HS-27A (cell line): Measurements from ENCODE around the gene HPCAL1.
A peak's percentile ranks its signal among the peaks of the same experiment; 100 is the strongest.

ENCODE experiments used
- DNase-seq: peaks from one replicate; pipeline ENCODE4 v3.0.0-alpha.2; 2012; ENCODE audit warnings: low read depth, missing footprints

The HPCAL1 gene

DNA sequence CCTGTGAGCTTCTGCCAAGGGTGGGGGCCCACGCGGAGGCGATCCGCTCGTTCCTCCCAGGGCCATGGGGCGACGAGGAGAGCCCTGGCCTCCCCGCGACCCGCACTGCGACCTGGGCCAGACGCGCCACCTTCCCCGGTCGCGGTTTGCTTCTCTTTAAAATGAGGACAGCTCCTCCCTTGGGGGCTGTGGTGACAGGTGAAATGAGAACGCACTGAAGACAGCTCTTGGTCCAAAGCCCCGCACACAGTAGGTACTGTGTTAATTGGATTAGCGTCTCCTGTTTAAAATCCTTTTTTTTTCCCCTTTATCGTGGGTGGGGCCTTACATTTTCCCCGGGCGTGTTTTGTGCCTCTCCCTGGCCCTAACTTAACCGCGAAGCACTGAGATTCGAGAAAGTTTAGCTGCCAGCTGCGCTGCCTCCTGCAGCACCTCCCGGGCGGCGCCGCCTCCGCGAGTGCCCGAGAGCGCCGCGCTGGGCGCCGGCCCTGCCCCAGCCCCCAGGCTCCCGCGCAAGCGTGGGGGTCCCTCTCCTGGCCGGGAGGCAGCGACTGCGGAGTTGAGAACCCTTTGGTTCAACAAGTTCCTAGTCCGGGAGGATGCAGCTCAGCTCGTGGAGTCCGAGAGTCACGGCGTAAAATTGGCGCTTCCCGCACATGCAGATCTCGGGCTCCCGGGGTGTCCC is 1.1 kb downstream of the HPCAL1 start:
- DNase-seq = peak; percentile 38

- DNase-seq = no peak
These were observed 2.0 kb downstream of the HPCAL1 start for GRCh38 chr2:10304458-10305253.

- no peak for DNase-seq
These were observed 2.5 kb downstream of the HPCAL1 start for GRCh38 chr2:10305254-10305635.

DNA sequence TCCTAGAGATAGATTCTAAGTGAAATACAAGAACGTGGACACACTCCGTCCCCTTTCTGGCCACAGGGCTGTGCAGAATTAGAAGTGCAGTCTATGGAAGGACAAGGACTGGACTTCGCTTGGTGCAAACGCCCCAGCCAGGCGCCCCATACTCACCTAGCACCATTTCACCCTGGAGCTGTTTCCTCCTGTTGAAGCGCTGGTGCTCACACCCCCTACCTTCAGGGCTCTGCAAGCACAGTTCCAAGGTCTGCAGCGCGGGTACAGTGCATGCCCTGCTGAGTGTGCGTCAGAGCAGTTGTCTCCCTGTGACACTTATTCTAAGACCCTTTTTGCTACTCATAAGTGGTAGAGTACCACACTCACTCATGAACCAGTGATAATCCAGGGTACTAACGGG is 3.0 kb downstream of the HPCAL1 start:
- DNase-seq = no peak

GRCh38 chr2:10306901-10307463 is 4.3 kb downstream of the HPCAL1 start:
- DNase-seq = no peak

DNA sequence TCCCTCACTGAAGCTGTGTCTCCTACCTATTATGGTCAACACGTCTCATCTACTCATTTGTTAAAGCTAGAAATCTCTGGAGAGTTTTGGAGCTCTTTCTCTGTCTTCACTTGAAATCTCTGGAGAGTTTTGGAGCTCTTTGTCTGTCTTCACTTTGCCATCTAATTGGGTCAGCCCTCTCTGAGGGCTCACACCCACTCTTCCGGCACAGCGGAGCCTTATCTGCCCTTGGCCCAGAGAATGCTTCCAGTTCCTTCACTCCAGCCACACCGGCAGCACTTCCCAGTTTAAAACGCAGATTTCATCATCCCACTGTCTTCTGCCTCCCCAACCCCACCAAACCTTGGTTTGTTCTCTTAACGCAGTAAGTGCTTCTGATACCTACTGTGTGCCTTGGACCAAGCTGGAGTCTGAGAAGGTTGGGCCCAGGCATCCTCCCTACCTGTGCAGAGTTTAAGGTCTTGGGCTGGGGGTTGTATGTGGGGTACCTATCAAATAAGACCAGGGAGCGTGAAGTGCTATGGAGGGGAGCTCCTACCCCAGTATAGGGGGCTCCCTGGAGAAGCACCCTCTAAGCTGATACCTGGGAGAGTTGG is 5.0 kb downstream of the HPCAL1 start:
- no peak for DNase-seq

GRCh38 chr2:10308866-10309265 is 6.2 kb downstream of the HPCAL1 start:
- DNase-seq = no peak

DNA sequence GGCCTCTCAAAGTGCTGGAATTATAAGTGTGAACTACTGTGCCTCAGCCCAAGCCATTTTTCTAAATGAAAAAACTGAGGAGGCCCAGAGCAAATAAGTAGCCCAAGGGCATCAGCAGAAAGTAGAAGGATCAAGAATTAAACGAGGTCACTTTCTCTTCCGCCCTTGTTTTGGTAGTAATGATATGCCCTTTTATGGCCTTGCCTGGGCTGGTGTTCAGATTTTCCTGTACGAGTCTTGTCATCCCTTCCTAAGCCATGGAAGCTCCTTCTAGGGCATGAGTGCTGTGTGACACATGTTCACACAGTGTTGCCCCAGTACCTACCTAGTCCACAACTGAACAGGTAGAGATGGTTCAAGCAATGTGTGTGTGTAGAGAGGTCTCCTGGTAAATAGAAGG is 6.6 kb downstream of the HPCAL1 start:
- DNase-seq = no peak

DNA sequence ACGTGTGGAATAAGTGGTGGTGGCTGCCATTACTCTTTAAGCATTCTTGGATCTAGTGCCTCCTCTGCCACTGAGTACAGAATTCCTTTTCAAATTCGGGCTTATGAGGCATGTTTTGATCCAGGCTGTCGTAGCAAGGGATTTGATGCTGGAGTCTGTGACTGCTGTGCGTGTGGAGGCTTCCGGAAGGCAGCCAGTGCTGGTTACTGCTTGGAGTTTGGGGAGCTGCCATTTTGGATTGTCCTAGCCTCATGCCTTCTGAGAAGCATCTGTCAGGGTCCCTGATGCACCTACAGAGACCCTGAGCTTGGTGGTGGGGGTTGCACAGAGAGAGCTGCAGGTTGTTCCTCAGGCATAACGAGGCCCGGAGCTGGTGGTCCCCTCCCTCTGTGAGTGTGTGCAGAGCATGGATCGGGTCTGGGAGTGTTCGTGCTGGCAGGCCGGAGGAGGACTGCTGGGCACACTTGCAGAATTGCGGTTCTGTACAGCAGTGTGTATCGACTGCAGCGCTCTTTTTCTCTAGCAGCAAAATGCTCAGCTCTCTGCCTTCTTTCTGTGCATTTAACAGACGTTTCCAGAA is 7.7 kb downstream of the HPCAL1 start:
- no peak for DNase-seq

DNA sequence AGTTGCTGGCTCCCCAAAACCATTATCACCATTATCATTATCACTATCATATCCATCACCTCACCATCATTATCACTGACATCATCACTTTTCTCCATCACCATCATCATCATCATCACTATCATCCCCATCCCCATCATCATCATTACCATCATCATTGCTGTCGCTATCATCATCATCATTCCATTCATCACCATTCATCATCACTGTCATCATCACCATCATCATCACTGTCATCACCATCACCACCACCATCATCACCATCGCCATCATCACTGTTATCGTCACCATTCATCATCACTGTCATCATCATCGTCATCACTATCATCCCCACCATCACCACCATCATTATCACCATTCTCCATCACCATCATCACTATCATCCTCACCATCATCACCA is 9.0 kb downstream of the HPCAL1 start:
- DNase-seq = no peak

DNA sequence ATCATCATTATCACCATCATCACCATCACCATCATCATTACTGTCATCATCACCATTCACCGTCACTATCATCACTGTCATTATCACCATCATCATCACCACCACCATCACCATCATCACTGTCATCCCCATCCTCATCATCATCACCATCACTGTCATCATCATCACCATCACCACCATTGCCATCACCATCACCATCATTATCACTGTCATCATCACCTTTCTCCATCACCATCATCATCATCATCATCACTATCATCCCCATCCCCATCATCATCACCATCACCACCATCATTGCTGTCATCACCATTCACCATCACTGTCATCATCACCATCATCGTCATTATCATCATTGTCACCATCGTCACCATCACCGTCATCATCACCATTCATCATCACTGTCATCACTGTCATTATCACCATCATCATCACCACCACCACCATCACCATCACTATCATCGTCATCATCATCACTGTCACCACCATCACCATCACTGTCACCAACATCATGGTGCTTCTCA is 9.8 kb downstream of the HPCAL1 start:
- DNase-seq = no peak

DNA sequence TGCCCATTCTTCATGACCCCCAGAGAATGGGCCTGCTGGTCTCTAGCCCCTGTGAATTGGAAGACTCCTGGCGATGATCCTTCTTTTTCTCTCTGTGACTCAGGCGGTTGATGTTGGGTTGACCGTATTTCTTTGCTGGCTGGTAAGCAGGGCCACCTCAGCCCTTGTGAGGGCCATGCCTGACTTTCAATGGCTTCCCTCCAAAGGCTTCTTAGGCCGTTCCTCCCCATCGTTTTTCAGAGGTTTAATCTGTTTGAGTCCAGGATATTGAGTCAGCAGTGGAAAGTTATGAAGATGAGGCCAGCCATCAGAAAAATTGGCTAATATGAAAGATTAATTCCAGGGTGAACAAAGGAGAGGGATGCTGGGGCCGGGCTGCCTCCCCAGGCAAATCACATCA is 13.6 kb downstream of the HPCAL1 start:
- DNase-seq = no peak

DNA sequence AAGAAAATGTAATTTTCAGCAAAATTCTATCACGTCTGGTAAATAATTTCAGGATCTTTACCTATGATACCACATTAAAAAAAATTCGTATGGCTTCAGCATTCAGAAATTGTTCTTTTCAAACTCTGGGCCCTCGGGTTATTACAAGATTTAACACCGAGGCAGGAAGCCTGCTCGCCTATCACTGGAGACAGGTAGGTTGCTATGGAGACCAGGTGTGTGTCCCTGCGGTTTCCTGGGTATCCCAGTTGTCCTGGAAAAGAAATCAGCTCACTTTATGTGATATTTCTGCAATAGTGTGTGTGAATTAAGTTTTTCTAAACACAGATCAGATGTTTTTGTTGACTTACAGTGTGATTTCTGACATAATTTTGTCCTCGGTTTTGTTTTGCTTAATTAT is 14.2 kb downstream of the HPCAL1 start:
- no peak for DNase-seq

GRCh38 chr2:10317646-10318045 is 14.9 kb downstream of the HPCAL1 start:
- DNase-seq = no peak

DNA sequence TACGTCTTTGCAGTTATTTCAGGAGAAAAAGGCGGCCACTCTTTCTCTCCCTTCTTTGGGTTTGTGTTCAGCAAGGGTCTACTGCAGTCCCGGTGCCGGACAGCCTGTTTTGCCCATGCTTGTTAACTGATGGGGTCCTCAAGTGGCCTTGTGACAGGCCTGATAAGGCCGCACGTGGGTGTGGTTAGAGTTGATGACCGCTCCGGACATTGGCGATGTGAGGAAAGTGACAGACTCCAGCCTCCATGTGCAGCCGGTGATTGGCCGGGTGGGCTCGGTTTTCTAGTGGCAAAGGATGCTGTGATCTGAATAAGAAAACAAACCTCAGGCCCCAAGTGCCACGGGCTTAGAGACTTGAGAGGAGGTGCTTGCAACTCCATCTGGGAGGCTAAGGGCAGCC is 15.6 kb downstream of the HPCAL1 start:
- DNase-seq = no peak

DNA sequence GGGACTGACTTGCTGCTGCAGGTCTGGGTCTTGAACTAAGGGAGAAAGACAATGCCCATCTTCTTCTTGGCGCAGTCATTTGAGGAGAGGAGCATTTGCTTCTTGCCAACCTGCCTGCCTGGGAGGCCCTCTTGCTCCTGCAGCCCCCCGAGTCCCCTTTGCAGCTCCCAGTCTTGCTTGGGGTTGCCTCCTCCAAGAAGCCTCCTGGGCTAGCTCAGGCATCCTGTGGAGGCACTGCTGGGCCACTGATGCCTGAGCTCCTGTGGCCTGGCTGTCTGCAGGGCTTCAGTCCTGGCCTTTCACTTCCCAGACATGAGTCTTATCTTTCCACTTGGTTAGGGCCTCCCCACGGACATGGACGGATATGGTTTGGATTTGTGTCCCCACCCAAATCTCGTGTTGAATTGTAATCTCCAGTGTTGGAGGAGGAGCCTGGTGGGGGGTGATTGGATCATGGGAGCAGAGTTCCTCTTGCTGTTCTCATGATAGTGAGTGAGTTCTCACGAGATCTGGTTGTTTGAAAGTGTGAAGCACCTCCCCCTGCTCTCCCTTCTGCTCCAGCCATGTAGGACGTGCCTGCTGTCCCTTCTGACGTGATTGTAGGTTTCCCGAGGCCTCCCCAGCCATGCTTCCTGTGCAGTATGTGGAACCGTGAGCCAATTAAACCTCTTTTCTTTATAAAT is 17.3 kb downstream of the HPCAL1 start:
- no peak for DNase-seq

DNA sequence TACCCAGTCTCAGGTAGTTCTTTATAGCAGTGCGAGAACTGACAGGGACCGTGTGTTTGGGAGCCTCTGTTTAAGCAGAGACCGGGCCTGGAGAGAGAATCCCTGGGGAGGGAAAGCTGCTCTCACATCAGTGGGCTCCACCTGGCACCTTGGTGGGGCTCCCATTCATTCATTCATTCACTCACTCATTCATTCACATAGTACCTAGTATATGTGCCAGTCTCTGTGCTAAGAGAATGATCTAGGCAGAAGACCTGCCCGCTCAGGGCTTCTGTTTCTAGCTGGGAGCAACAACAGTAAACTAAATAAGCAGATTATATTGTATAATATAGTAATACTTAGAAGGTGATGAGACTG is 17.8 kb downstream of the HPCAL1 start:
- DNase-seq = no peak

GRCh38 chr2:10320933-10321332 is 18.2 kb downstream of the HPCAL1 start:
- no peak for DNase-seq

DNA sequence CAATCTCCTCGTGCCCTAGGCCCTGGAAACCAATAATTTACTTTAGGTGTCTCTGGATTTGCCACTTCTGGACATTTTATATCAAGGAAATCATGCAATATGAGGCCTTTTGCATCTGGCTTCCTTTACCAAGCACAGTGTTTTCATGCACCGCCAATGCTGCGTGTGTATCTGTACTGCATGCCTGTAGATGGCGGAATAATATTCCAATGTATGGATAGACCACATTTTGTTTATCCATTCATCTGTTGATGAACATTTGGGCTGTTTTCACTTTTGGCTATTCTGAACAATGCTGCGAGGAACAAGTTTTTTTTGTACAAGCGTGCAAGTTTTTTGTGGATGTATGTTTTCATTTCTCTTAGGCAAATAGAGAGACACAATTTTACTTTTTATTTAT is 18.9 kb downstream of the HPCAL1 start:
- DNase-seq = no peak

DNA sequence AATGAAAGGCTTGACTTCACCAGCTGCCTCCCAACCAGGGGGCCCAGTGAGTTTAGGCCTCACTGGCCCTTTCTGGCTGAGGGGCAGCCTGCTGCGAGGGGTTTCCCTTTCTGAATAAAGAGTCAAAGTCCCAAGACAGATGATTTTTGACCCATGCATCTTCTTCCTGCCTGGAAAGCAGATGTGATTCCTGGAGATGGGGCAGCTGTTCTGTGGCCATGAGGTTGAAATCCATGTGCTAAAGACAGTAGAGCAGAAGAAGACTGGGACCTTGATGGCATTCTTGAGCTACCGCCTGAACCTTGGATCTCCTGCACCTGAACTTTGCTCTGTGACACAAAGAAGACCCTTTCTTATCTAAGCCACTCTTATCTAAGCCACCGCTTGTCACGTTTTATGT is 19.8 kb downstream of the HPCAL1 start:
- DNase-seq = no peak

DNA sequence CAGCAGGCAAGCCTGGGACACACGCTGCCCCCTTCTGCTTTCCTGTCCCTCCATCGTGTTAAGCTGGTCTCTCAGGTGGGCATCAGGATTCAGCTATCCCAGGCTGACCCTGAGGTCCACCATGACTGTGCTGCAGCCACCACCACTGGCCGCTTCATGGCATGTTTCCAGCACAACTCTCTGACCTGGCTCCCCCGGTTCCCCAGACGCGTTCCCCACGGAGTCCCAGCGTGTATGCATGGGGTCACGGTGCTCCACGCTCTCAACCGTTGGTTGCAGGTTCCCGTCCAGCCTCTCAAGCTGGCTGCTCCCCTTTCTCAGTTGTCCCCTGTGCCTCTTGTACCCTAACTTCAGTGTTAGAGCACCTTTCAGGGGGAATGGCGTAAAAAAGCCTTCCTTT is 20.3 kb downstream of the HPCAL1 start:
- no peak for DNase-seq

- DNase-seq = no peak
These were observed 20.8 kb downstream of the HPCAL1 start for GRCh38 chr2:10323535-10323934.
